Stomach smooth muscle (tissue), 2 donors: ENCODE results near the gene ITPR3.
"Not testable (repeated sequence)": the region's sequence is repeated elsewhere in the genome, so short reads cannot be mapped to it uniquely, and the experiment has no call there.

Experiments used
- H3K27ac ChIP-seq: one replicate; pipeline ENCODE4 v1.7.0; 2013; ENCODE audit warnings: mild to moderate bottlenecking, low read length, inconsistent platforms
- H3K27me3 ChIP-seq, 2 donors: one replicate each; pipeline ENCODE4 v1.7.0; 2013; ENCODE audit warnings: low read length in 2 of 2; ENCODE audit not compliant: insufficient read depth in 2 of 2, control insufficient read depth in 1 of 2
- H3K36me3 ChIP-seq, 2 donors: one replicate each; pipeline ENCODE4 v1.7.0; 2013; ENCODE audit warnings: low read length in 2 of 2; ENCODE audit not compliant: control insufficient read depth in 2 of 2, insufficient read depth in 2 of 2
- H3K4me1 ChIP-seq: one replicate; pipeline ENCODE4 v1.7.0; 2013; ENCODE audit warnings: low read length; ENCODE audit not compliant: control insufficient read depth, insufficient read depth
- H3K4me3 ChIP-seq, 2 donors: one replicate each; pipeline ENCODE4 v1.7.0; 2013; ENCODE audit warnings: low read length in 2 of 2
- H3K9ac ChIP-seq, 2 donors: one replicate each; pipeline ENCODE4 v1.7.0; 2013; ENCODE audit warnings: low read length in 2 of 2, mild to moderate bottlenecking in 1 of 2
- H3K9me3 ChIP-seq, 2 donors: one replicate each; pipeline ENCODE4 v1.7.0; 2013; ENCODE audit warnings: low read length in 2 of 2; ENCODE audit not compliant: control insufficient read depth in 2 of 2
- donor health status: healthy.
- donor health status: Pancreatic carcinoma.

Gene ITPR3

DNA sequence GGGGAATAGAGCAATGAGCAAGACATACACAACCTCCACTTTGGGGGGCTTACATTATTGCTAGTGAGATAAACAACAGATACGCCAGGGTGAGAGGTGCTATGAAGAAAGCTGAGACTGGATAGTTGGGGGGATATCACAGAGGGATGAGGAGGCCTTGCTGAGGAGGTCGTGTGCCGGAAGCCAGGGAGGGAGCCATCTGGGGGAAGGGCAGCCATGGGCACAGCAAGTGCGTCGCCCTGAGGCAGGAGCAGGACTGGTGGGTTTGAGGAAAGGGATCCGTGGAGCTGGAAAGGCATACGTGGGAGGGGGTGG, 28.9 kb upstream of the ITPR3 start:
- Histone ChIP-seq H3K27me3 (peaks cover 8 to 9% of the 10 kb centered on the region in 2 donors), H3K4me1 (peaks cover 13% of the 10 kb centered on the region), H3K27ac (no peak overlapping the region), H3K4me3 (no peak overlapping the region), H3K9ac (no peak overlapping the region), H3K36me3 (no peaks in the 10 kb centered on the region), H3K9me3 (no peaks in the 10 kb centered on the region)

DNA sequence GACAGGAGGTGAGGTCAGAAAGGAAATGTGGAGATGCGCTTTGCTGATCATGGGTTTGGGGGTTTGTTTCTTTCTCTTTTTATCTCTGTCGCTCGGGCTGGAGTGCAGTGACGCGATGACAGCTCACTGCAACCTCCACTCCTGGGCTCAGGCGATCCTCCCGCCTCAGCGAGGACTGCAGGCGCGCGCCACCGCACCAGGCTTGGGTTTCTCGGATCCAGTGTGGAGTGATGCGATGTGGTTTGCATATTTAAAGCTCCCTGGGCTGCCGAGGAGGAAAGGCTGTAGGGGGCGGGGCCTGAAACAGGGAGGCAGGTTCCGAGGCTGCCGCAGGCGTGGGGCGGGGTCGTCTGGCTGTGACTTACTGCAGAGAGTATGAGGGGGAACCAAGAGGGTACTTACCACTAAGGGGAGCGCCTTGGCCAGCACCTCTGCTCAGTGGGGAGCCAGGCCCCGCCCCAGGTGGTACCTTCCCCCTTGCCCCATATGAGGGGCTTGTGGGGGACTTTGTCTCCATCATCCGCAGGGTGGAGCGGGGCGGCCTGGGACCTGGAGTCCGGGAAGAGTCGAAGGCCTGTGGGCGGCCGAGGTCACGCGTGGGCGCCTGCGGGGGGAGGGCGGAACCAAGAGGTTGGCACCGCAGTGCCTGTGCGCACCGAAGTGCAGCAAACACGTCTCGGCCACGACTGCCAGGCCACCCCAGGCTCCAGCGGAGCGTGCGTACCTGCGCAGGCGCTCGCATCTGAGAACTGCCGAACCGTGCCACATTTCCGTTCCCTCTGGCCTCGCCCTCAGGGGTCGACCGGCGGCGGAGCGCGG, 28.3 kb upstream of the ITPR3 start:
- H3K9ac ChIP-seq = no peak overlapping the region
- H3K27me3 ChIP-seq = peaks cover 8 to 9% of the 10 kb centered on the region in 2 donors
- no peak overlapping the region for H3K27ac ChIP-seq
- no peak overlapping the region for H3K4me3 ChIP-seq
- peaks cover 13% of the 10 kb centered on the region for H3K4me1 ChIP-seq
- no peaks in the 10 kb centered on the region for H3K36me3 ChIP-seq
- no peaks in the 10 kb centered on the region for H3K9me3 ChIP-seq

DNA sequence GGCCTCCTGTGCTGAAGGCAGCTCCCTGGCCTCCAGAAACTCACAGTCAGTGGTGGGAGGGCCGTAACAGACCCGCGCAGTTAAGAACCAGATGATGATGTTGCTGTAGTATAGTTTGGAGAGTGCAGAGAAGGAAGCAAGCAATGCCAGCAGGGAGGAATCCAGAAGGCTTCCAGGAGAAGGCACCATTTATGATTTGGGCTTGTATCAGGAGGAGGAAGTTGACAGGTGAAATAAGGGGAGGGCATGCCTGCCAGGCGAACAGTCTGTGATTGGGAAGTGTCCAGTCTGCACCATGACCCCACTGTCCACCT, 27.8 kb upstream of the ITPR3 start:
- Histone ChIP-seq H3K4me1 (peaks cover 13% of the 10 kb centered on the region), H3K9ac (no peak overlapping the region), H3K36me3 (no peaks in the 10 kb centered on the region), H3K27me3 (peaks cover 8 to 9% of the 10 kb centered on the region in 2 donors), H3K27ac (no peak overlapping the region), H3K4me3 (no peak overlapping the region), H3K9me3 (no peaks in the 10 kb centered on the region)

DNA sequence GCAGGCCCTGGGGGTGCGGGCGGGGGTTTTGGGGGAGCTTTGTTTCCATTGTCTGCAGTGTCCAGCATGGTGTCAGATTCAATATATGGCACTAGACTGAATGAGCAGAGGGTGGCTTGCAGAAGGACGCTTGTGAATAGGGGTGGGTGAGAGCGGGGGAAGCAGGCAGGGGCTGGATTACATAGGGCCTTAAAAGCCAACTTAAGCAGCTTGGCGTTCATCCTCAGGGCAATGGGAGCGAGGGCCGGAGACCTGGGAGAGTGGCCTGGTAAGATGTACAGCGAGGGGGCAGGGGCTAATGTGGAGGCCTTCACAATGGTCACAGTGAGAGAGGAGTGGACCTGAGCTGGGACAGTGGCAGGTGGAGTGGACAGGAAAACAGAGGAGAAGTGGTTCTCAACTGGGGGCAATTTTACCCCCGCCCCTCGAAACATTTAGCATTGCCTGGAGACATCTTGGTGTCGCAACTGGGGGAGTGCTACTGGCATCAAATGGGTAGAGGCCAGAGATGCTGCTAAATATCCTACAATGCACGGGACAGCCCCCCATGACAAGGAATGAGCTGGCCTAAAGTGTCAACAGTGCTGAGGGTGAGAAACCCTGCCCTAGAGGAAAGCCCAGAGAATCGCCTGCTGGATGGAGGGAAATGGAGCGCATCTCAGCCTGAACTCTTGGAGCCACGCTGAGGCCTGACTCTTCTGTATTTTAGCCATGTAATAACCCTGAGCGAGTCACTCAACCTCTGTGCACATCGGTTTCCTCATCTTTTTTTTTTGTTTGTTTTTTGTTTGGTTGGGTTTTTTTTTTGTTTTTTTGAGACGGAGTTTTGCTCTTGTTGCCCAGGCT, 25.9 kb upstream of the ITPR3 start:
- Histone ChIP-seq H3K27ac (no peak overlapping the region), H3K27me3 (peaks cover 8 to 9% of the 10 kb centered on the region in 2 donors), H3K9ac (no peak overlapping the region), H3K9me3 (no peaks in the 10 kb centered on the region), H3K36me3 (no peaks in the 10 kb centered on the region), H3K4me1 (peaks cover 9% of the 10 kb centered on the region), H3K4me3 (no peak overlapping the region)

DNA sequence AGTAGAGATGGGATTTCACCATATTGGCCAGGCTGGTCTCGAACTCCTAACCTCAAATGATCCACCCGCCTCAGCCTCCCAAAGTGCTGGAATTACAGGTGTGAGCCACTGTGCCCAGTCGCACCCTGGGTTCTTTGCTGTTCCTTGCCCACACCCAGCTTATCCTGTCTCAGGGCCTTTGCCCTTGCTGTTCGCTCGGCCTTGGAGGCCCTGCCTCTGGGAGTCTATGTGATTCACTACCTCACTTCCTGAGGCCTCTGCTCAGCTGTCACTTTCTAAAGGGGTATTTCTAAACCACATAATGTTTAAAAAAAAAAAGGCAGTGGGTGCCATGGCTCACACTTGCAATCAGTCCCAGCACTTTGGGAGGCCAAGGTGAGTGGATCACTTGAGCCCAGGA, 24.2 kb upstream of the ITPR3 start:
- H3K4me1 ChIP-seq, H3K9me3 ChIP-seq, H3K4me3 ChIP-seq, H3K27me3 ChIP-seq, H3K27ac ChIP-seq, H3K36me3 ChIP-seq, H3K9ac ChIP-seq: not testable (repeated sequence)

DNA sequence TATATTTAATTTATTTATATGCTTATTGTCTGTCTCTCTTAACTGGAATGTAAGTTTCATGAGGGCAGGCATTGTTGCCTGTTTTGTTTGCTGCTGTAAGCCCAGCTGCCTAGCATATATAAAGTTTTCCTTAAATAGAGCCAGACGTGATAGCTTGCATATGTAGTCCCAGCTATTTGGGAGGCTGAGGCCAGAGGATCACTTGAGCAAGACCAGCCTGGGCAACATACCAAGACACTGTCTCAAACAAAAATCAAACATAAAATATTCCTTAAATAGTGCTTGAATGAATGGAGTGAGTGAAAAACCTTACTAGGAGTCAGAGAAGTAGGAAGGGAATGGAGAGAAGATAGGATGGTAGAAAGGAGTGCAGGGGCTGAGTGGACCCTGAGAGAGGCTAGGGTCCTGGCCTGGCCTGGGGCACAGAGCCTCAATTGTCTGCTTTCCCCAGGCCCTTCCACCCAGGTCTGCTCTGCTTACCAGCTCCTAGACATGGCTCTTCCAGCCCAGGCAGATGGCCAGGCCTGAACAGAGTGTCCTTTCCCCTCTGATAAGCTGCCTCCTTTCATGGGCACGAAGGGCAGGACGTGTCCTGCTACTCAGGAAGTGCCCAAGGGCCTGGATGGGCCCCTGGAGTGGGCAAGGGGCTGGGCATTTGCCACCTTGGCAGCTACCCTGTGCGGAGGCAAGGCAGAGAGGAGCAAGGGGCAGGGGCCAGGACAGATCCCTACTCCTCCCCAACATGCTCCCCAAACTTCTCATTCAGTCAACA, 23.4 kb upstream of the ITPR3 start:
- no peak overlapping the region for H3K9ac ChIP-seq
- H3K9me3 ChIP-seq = no peaks in the 10 kb centered on the region
- peaks cover 5 to 6% of the 10 kb centered on the region in 2 donors for H3K27me3 ChIP-seq
- no peak overlapping the region for H3K4me3 ChIP-seq
- H3K27ac ChIP-seq = no peak overlapping the region
- no peaks in the 10 kb centered on the region for H3K36me3 ChIP-seq
- peaks cover 6% of the 10 kb centered on the region for H3K4me1 ChIP-seq

GRCh38 chr6:33599413-33599938, 21.6 kb upstream of the ITPR3 start:
- peaks cover 3% of the 10 kb centered on the region for H3K4me1 ChIP-seq
- no peaks in the 10 kb centered on the region for H3K27me3 ChIP-seq
- no peak overlapping the region for H3K9ac ChIP-seq
- H3K9me3 ChIP-seq = no peaks in the 10 kb centered on the region
- H3K27ac ChIP-seq = no peak overlapping the region
- no peaks in the 10 kb centered on the region for H3K36me3 ChIP-seq
- H3K4me3 ChIP-seq = no peak overlapping the region

GRCh38 chr6:33600761-33601160, 20.4 kb upstream of the ITPR3 start:
- Histone ChIP-seq H3K9me3 (peaks cover 0 to 3% of the 10 kb centered on the region in 2 donors), H3K4me3 (no peak overlapping the region), H3K4me1 (peaks cover 3% of the 10 kb centered on the region), H3K27me3 (no peaks in the 10 kb centered on the region), H3K36me3 (no peaks in the 10 kb centered on the region), H3K27ac (no peak overlapping the region), H3K9ac (no peak overlapping the region)

DNA sequence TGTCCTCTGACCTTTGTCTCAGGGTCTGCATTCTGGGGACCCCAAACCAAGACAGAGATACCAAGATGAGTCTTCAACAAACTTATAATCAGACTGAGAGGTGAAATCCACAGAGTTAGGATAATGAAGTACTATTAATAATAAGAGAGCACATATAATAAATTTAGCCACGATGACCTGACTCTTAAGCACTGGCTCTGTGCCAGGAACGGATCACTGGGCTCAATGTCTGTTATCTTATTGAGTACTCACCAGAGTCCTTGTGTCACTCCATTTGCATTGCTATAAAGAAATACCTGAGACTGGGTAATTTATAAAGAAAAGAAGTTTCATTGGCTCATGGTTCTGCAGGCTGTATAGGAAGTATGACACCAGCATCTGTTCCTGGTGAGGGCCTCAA, 18.9 kb upstream of the ITPR3 start:
- Histone ChIP-seq H3K36me3 (no peaks in the 10 kb centered on the region), H3K4me1 (peaks cover 3% of the 10 kb centered on the region), H3K27ac (no peak overlapping the region), H3K27me3 (no peaks in the 10 kb centered on the region), H3K4me3 (no peak overlapping the region), H3K9ac (no peak overlapping the region), H3K9me3 (peaks cover 0 to 3% of the 10 kb centered on the region in 2 donors)

DNA sequence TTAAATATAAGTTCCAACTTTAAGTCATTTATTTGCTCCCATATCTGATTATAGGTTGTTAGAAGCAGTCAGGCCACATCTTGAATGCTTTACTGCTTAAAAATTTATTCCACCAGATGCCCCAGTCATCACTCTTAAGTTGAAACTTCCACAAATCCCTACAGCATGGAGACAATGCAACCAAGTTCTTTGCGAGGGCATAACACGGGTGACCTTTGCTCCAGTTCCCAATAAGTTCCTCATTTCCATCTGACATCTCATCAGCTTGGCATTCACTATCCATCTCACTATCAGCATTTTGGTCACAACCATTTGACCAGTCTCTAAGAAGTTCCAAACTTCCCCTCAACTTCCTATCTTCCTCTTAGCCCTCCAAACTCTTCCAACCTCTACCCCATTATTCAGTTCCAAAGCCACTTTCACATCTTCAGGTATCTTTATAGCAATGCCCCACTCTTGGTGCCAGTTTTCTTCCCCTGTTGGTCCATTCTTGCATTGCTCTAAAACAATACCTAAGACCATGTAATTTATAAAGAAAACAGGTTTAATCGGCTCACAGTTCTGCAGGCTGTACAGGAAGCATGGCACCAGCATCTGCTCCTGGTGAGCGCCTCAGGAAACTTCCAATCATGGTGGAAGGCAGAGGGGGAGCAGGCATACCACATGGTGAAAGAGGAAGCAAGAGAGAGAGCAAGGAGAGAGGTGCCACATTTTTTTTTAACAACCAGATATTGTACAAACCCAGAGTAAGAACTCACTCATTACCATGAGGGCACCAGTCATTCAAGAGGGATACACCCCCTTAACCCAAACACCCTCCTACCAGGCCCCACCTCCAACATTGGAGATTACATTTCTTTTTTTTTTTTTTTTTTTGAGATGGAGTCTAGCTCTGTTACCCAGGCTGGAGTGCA, 15.9 kb upstream of the ITPR3 start:
- peaks cover 0 to 5% of the 10 kb centered on the region in 2 donors for H3K27me3 ChIP-seq
- no peak overlapping the region for H3K27ac ChIP-seq
- no peak overlapping the region for H3K4me3 ChIP-seq

More for the DNA sequence above, 15.9 kb upstream of the ITPR3 start:
- no peaks in the 10 kb centered on the region for H3K36me3 ChIP-seq
- H3K9me3 ChIP-seq = peaks cover 0 to 3% of the 10 kb centered on the region in 2 donors
- peaks cover 6% of the 10 kb centered on the region for H3K4me1 ChIP-seq
- no peak overlapping the region for H3K9ac ChIP-seq
